ENCODE data around the gene POGLUT3.

- TF ChIP-seq GLI4 (tag by site-specific recombination; IDR thresholded peaks at IDR 0.05), result no peak
- TF ChIP-seq PATZ1 (tag by site-specific recombination; IDR thresholded peaks at IDR 0.05), result no peak
- no peak for TF ChIP-seq CTCF (tag by site-specific recombination; IDR thresholded peaks at IDR 0.05)
- no peak for TF ChIP-seq ZNF121 (tag by site-specific recombination; IDR thresholded peaks at IDR 0.05)
- no peak for TF ChIP-seq ZFP41 (tag by site-specific recombination; IDR thresholded peaks at IDR 0.05; ENCODE audit: borderline replicate concordance)
Measured at GRCh38 chr11:108498816-108499408, 728 bp upstream of the POGLUT3 start.

Measured in HEK293 (cell line).